HEK293T (cell line): ENCODE data around the gene GPRIN3.

Experiments used
- CTCF ChIA-PET: fragments of 350-600 bp; formaldehyde crosslinking; extraction: SDS; loops from one replicate; lab custom pipeline; 2021; ENCODE audit warnings: antibody characterized with exemption, inconsistent platforms; lab: Yijun Ruan, JAX
- POLR2A ChIA-PET: fragments of 350-600 bp; formaldehyde crosslinking; extraction: SDS; loops from one replicate; lab custom pipeline; 2020; ENCODE audit warnings: antibody characterized with exemption, inconsistent platforms; lab: Yijun Ruan, JAX
- DNase-seq: peaks from one replicate; pipeline ENCODE4 v3.0.0; 2012; ENCODE audit warnings: mixed read lengths; ENCODE audit errors: extremely low spot score
- ARNT ChIP-seq: fragments of 450-650 bp; IDR thresholded peaks from 2 replicates; pipeline ENCODE4 v1.6.1; 2017; ENCODE audit warnings: mild to moderate bottlenecking
- BHLHE40 ChIP-seq: fragments of 450-650 bp; IDR thresholded peaks from 2 replicates; pipeline ENCODE4 v1.6.1; 2016; ENCODE audit warnings: mild to moderate bottlenecking, moderate library complexity, borderline replicate concordance
- CTBP1 ChIP-seq: fragments of 450-650 bp; IDR thresholded peaks from 2 replicates; pipeline ENCODE4 v1.6.1; 2016; ENCODE audit warnings: borderline replicate concordance
- ELF4 ChIP-seq: fragments of 450-650 bp; IDR thresholded peaks from 2 replicates; pipeline ENCODE4 v1.6.1; 2017; ENCODE audit warnings: antibody characterized with exemption
- FOXA1 ChIP-seq: fragments of 450-650 bp; IDR thresholded peaks from 2 replicates; pipeline ENCODE4 v1.6.1; 2016; ENCODE audit warnings: mild to moderate bottlenecking
- FOXK2 ChIP-seq: fragments of 450-650 bp; IDR thresholded peaks from 2 replicates; pipeline ENCODE4 v1.6.1; 2016; ENCODE audit warnings: mild to moderate bottlenecking
- FOXM1 ChIP-seq: fragments of 450-650 bp; IDR thresholded peaks from 2 replicates; pipeline ENCODE4 v1.6.1; 2017; ENCODE audit warnings: mild to moderate bottlenecking, borderline replicate concordance
- HDGF ChIP-seq: fragments of 450-650 bp; IDR thresholded peaks from 2 replicates; pipeline ENCODE4 v1.6.1; 2017; ENCODE audit warnings: antibody characterized with exemption, borderline replicate concordance
- L3MBTL2 ChIP-seq: fragments of 450-650 bp; conservative IDR thresholded peaks from 2 replicates; pipeline ENCODE4 v1.6.1; 2016; ENCODE audit warnings: mild to moderate bottlenecking
- LEF1 ChIP-seq: fragments of 450-650 bp; IDR thresholded peaks from 2 replicates; pipeline ENCODE4 v1.6.1; 2017; ENCODE audit warnings: mild to moderate bottlenecking, borderline replicate concordance
- NFRKB ChIP-seq: fragments of 450-650 bp; IDR thresholded peaks from 2 replicates; pipeline ENCODE4 v1.6.1; 2016; ENCODE audit warnings: mild to moderate bottlenecking, moderate library complexity
- PKNOX1 ChIP-seq: fragments of 450-650 bp; IDR thresholded peaks from 2 replicates; pipeline ENCODE4 v1.6.1; 2016
- SP1 ChIP-seq: fragments of 450-650 bp; IDR thresholded peaks from 2 replicates; pipeline ENCODE4 v1.6.1; 2017
- SUZ12 ChIP-seq: fragments of 450-650 bp; IDR thresholded peaks from 2 replicates; pipeline ENCODE4 v1.6.1; 2016; ENCODE audit warnings: mild to moderate bottlenecking
- TARDBP ChIP-seq: fragments of 450-650 bp; IDR thresholded peaks from 2 replicates; pipeline ENCODE4 v1.6.1; 2016
- ZNF384 ChIP-seq: fragments of 450-650 bp; IDR thresholded peaks from 2 replicates; pipeline ENCODE4 v1.6.1; 2016

The GPRIN3 gene

GRCh38 chr4:89344571-89344970 is 37.0 kb upstream of the GPRIN3 start:
- ChIA-PET POLR2A (no interaction called here), CTCF (no interaction called here)
- TF ChIP-seq FOXA1 (no peak), LEF1 (no peak), ARNT (no peak), HDGF (no peak), FOXK2 (no peak), L3MBTL2 (no peak), PKNOX1 (no peak), BHLHE40 (no peak), FOXM1 (no peak), TARDBP (no peak), NFRKB (no peak), SUZ12 (no peak), ZNF384 (no peak), ELF4 (no peak)
- no peak for DNase-seq

GRCh38 chr4:89338206-89338605 is 30.6 kb upstream of the GPRIN3 start:
- ChIA-PET CTCF (no interaction called here), POLR2A (no interaction called here)
- DNase-seq, result no peak
- TF ChIP-seq FOXK2 (no peak), HDGF (no peak), CTBP1 (no peak), FOXM1 (no peak), FOXA1 (no peak), LEF1 (no peak), ZNF384 (no peak), SP1 (no peak), TARDBP (no peak), ARNT (no peak), NFRKB (no peak), L3MBTL2 (no peak), ELF4 (no peak)

GRCh38 chr4:89337681-89338080 is 30.1 kb upstream of the GPRIN3 start:
- ChIA-PET CTCF (no interaction called here), POLR2A (no interaction called here)
- TF ChIP-seq TARDBP (no peak), FOXK2 (no peak), ELF4 (no peak), SUZ12 (no peak), SP1 (no peak), L3MBTL2 (no peak), CTBP1 (no peak), BHLHE40 (no peak)
- no peak for DNase-seq

GRCh38 chr4:89336818-89337420 is 29.3 kb upstream of the GPRIN3 start:
- ChIA-PET POLR2A (no interaction called here), CTCF (no interaction called here)
- no peak for TF ChIP-seq NFRKB
- DNase-seq, result no peak

- ChIA-PET POLR2A (no interaction called here), CTCF (no interaction called here)
- no peak for TF ChIP-seq LEF1
- TF ChIP-seq SP1, result no peak
- no peak for TF ChIP-seq ZNF384
- no peak for TF ChIP-seq HDGF
- TF ChIP-seq PKNOX1, result no peak
- TF ChIP-seq ARNT, result no peak
- TF ChIP-seq BHLHE40, result no peak
- TF ChIP-seq FOXK2, result no peak
- TF ChIP-seq ELF4, result no peak
- no peak for TF ChIP-seq FOXA1
- TF ChIP-seq CTBP1, result no peak
- TF ChIP-seq NFRKB, result no peak
- TF ChIP-seq TARDBP, result no peak
- no peak for TF ChIP-seq FOXM1
- TF ChIP-seq L3MBTL2, result no peak
- TF ChIP-seq SUZ12, result no peak
- no peak for DNase-seq
Observed at GRCh38 chr4:89334830-89335229, 27.2 kb upstream of the GPRIN3 start.

GRCh38 chr4:89334311-89334710 is 26.7 kb upstream of the GPRIN3 start:
- no peak for DNase-seq

More at GRCh38 chr4:89334311-89334710, 26.7 kb upstream of the GPRIN3 start:
- POLR2A ChIA-PET, result no interaction called here
- TF ChIP-seq L3MBTL2, result no peak
- TF ChIP-seq FOXK2, result no peak
- TF ChIP-seq HDGF, result no peak
- TF ChIP-seq LEF1, result no peak
- TF ChIP-seq SUZ12, result no peak
- no peak for TF ChIP-seq ZNF384
- no peak for TF ChIP-seq TARDBP
- TF ChIP-seq SP1, result no peak
- no peak for TF ChIP-seq BHLHE40
- TF ChIP-seq FOXA1, result no peak
- no peak for TF ChIP-seq PKNOX1
- TF ChIP-seq NFRKB, result no peak
- TF ChIP-seq FOXM1, result no peak
- TF ChIP-seq CTBP1, result no peak
- TF ChIP-seq ELF4, result no peak
- CTCF ChIA-PET, result no interaction called here
